Lower leg skin (tissue), 3 donors: Measurements from ENCODE around the gene TMEM184A.

Source experiments
- CTCF ChIP-seq, 3 donors: fragments of 450-650 bp; IDR thresholded peaks; one replicate each; pipeline ENCODE4 v1.5.1; 2016; ENCODE audit warnings: antibody characterized with exemption in 3 of 3, mild to moderate bottlenecking in 3 of 3, moderate library complexity in 2 of 3
- POLR2A ChIP-seq, 2 donors: fragments of 450-650 bp; IDR thresholded peaks; one replicate each; pipeline ENCODE4 v1.6.1; 2016 to 2017; ENCODE audit warnings: antibody characterized with exemption in 2 of 2, mild to moderate bottlenecking in 1 of 2, moderate library complexity in 1 of 2

- TF ChIP-seq CTCF (IDR thresholded peaks at IDR 0.05) (no peak), POLR2A (IDR thresholded peaks at IDR 0.05) (no peak)
Observed at GRCh38 chr7:1590476-1590875, 34.5 kb upstream of the TMEM184A start.
